ENCODE results near the gene ESPN. TPM values are rescaled to one million over a fixed set of nuclear protein-coding genes. Genes with fewer than 3 reads are reported as not detected.
"Not testable (repeated sequence)": the region's sequence is repeated elsewhere in the genome, so short reads cannot be mapped to it uniquely, and the experiment has no call there.

The ESPN gene
- total RNA-seq, 1 donor from 2014 or later, result 0.03 TPM

- no peak for DNase-seq (ENCODE audit: low read depth)
Measured at GRCh38 chr1:6447016-6447817, 22.6 kb downstream of the ESPN start.

- DNase-seq (ENCODE audit: low read depth), result no peak
Measured at GRCh38 chr1:6447818-6448748, 23.5 kb downstream of the ESPN start.

GRCh38 chr1:6448749-6449631 lies 24.4 kb downstream of the ESPN start:
- DNase-seq (ENCODE audit: low read depth), result peak; percentile 43

GRCh38 chr1:6450005-6450450 lies 25.5 kb downstream of the ESPN start:
- DNase-seq (ENCODE audit: low read depth), result no peak

- not testable (repeated sequence) for DNase-seq (ENCODE audit: low read depth)
Measured at GRCh38 chr1:6450486-6450885, 25.9 kb downstream of the ESPN start.

- DNase-seq (ENCODE audit: low read depth), result no peak
Measured at GRCh38 chr1:6450943-6451373, 26.4 kb downstream of the ESPN start.

- DNase-seq (ENCODE audit: low read depth), result not testable (repeated sequence)
Measured at GRCh38 chr1:6453895-6454855, 29.6 kb downstream of the ESPN start.

GRCh38 chr1:6454856-6455751 lies 30.5 kb downstream of the ESPN start:
- no peak for DNase-seq (ENCODE audit: low read depth)

GRCh38 chr1:6455752-6456520 lies 31.4 kb downstream of the ESPN start:
- not testable (repeated sequence) for DNase-seq (ENCODE audit: low read depth)

GRCh38 chr1:6456800-6457466 lies 32.4 kb downstream of the ESPN start:
- no peak for DNase-seq (ENCODE audit: low read depth)

GRCh38 chr1:6459850-6460265 lies 35.3 kb downstream of the ESPN start:
- DNase-seq (ENCODE audit: low read depth), result no peak

- no peak for DNase-seq (ENCODE audit: low read depth)
Measured at GRCh38 chr1:6460301-6461050, 35.9 kb downstream of the ESPN start.

- DNase-seq (ENCODE audit: low read depth), result no peak
Measured at GRCh38 chr1:6461051-6461530, 36.5 kb downstream of the ESPN start.

- DNase-seq (ENCODE audit: low read depth), result no peak
Measured at GRCh38 chr1:6461538-6462411, 37.2 kb downstream of the ESPN start.

GRCh38 chr1:6462412-6463119 lies 38.0 kb downstream of the ESPN start:
- no peak for DNase-seq (ENCODE audit: low read depth)

All from myocyte (in vitro differentiated cells).